ENCODE measurements around the gene NACC2.
A peak's percentile ranks its signal among the peaks of the same experiment; 100 is the strongest.

The NACC2 gene

DNA sequence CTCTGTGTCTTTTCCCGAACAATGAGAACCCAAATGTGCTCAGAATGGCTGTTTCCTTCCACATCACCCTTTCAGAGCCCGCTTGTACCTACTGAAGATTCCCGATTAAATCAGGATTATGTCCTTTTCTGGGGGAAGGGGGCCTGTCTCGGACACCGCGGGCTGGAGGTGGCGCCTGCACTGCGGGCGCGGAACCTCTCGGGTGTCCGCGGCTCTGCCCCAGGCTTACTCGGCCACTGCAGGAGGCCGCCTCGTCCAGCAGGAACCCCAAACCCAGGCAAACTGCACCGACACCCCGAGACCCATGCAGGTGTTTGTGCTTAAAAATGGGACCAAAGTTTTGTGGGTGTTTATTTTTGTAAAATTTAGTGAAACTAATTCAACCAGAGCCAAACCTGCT lies 32.2 kb upstream of the NACC2 start:
- no peak for DNase-seq

DNA sequence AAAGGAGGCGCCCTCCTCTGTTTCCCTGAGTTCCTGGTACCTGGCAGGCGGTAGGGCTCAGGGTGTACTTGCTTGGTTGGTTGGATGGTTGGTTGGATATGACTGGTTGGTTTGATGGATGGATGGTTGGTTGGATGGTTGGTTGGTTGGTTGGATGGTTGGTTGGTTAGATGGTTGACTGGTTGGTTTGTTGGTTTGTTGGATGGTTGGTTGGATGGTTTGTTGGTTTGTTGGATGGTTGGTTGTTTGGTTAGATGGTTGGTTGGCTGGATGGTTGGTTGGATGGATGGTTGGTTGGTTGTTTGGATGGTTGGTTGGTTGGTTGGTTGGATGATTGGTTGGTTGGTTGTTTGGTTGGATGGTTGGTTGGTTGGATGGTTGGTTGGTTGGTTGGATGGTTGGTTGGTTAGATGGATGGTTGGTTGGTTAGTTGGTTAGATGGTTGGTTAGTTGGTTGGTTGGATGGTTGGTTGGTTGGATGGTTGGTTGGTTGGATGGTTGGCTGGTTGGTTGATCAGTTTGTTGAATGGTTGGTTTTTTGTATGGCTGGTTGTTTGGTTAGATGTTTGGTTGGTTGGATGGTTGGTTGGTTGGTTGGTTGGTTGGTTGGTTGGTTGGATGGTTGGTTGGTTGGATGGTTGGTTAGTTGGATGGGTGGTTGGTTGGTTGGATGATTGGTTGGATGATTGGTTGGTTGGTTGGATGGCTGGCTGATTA lies 30.0 kb upstream of the NACC2 start:
- DNase-seq: no peak

DNA sequence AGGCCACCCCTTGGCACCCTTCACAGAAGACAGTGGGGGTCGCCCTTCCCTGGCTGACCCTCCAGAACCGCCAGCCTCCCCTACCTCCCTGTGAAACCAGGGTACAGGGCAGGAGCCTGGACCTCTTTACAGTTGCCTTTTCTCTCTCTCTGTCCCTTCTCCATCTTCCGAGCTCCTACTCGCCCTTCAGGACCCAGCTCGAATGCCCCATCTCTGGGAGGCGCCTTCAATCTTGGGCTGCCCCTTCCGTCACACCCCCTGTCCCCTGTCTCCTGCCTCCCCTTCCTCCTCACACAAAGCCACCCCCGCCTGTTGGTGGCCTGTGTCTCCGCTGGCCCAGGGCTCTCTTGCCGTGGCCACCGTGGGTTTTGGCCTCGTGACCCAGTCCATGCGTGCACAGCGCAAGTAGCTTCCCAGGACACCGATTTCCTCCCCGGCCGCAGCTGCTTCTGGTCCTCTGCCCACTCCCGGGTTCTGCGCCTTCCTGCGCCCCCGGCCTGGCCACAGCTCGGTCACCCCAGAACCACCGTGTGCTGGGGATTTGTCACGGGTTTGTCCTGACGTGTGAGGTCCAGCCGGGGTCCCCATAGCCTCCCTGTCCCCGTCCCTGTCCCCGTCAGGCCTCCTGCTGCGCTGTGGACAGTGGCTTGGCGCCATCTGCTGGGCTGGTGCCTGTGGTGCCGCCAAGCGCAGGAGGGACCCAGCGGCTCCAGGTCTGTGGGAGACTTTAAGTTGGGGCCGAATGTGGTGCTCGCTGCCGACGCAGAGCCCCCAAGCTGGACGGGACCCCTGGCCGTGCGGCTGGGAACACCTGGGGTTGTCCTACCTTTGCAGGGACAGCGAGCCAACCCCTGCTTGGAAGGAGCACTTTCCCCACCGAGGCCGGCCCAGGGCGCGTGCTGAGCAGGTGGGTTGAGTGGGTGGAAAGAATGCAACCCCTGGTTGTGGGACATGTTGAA lies 27.6 kb upstream of the NACC2 start:
- peak; percentile 68 for DNase-seq

DNA sequence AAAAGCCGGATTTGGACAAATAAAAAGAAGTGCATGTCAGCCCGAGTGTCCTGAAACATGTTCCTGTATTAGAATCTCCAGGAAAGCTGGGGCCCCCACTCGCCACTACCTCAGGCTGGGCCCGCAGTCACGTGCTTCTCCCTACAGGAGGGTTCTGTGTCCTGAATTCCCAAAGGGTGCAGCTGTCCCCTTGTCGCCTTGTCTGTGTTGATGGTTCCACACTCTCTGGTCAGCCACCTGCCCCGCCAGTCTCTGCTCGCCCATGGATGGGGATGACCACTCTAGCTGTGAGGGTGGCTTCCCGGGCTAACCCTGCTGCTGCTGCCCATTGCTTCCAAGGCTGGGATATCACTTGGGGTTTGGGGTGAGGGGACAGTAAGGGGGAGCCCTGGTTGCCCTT lies 26.7 kb upstream of the NACC2 start:
- no peak for DNase-seq

DNA sequence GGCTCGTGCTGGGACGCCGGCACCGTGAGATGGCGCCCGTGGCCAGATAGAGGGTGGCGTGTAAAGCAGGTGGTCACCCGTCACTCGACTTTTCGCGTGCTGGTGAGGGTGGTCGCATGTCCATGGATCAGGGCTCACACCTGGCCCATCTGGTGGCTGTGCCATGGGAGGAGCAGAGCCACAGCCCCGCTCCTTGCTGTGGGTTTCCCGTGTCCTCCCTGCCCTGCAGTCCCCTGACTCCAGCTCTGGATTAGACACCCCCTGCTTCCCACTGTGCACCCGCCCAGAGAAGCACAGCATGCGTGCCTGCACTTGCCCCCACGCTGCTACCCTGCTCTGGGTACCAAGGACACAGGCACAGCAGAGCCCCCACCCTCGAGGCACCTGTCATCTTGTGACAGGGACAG lies 25.4 kb upstream of the NACC2 start:
- DNase-seq: no peak

DNA sequence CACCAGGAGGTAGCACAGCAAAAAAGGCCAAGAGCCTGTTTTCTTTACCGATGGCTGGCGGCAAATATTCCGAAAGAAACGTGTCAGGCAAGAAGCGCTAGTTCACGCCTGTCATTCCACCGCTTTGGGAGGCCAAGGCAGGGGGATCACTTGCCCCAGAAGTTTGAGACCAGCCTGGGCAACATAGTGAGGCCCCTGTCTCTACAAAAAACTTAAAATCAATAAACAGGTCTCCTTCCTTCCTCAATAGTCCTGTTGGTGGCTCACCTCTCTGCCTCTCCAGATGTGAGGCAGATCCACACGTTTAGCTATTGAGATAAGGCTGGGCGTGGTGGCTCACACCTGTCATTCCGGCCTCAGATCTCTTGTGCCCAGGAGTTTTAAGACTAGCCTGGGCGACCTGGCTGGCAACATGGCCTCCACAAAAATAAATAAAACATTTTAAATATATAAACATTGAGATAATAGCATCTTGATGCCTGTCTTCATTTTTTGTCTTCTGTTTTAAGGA lies 24.8 kb upstream of the NACC2 start:
- no peak for DNase-seq

DNA sequence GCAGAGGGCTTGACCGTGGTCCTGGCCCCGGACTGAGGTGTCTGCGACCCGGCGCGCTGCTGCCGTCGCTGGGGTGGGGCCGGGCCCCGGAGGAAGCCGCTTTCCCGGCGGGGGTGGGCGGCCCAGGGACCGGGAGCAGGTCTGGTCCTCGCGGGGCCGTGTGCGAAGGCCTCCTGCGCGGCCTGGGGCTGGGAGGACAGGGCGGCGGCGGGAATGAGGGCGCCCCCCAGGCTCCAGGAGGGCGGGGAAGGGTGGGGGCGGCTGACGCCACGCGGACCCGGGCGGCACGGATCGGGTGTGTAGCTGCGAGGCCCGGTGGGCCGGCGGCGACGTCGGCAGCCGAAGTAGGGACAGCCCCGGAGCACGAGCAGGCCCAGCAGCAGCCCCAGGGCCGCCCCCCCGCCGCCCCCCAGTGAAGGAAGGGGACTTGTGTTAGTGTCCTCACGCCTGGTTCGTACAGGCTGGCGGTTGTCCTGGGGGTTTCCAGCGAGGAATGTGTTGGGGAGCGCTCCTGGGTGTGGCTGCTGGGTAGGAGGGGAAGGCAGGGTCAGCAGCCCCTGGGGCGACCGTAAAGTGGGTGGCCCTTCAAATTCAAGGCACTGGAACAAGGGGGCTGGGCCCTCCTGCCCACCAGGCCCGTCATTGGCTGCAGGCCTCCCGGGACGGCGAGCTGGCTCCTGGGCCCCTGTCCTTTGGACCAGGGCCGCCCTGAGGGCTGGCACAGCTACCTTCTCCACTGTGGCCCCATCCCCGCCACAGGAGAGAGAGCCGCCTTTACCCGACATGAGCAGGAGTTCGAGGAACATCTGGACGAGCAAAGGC lies 24.2 kb upstream of the NACC2 start:
- peak; percentile 43 for DNase-seq

DNA sequence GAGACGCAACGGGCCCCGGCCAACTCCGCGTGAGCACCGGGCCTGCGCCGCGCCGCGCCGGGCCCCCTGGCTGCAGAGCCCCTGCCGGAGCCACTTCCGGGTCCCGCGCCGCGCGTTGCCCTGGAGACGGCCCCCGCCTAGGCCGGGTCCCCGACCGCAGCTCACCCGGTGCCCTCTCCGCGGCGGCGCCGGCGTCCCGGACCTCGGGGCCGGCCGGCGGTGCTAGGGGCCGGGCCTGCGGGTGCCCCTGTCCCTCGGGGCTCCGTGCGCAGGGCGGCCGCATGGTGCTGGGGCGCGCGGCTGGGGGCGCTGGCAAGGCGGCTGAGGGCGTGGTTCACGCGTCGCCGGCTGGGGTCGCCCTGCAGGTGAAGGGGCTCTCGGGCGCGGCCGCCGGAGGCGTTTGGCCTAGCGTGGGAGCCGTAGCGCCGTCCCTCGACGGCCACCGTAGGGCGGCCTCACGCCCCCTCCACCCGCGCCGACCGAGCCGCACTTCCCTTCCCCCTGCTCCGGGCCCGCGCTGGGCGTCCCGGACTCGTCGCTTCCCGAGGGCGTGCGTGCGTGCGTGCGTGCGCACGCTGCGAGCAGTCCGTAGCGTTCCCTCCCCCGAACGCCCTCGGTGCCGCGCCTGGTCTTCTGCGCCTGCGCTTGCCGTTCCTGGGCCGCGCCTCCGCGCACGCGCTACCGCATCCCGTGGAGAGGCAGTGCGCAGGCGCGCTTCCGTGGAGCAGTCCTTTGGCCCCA lies 23.4 kb upstream of the NACC2 start, which contains the start of gene TMEM250:
Gene TMEM250 (minus strand): TSS at position 556 of the 741 bp plus-strand sequence. CDS start 1,975 bp downstream, outside the sequence.
- DNase-seq: peak; percentile 95

DNA sequence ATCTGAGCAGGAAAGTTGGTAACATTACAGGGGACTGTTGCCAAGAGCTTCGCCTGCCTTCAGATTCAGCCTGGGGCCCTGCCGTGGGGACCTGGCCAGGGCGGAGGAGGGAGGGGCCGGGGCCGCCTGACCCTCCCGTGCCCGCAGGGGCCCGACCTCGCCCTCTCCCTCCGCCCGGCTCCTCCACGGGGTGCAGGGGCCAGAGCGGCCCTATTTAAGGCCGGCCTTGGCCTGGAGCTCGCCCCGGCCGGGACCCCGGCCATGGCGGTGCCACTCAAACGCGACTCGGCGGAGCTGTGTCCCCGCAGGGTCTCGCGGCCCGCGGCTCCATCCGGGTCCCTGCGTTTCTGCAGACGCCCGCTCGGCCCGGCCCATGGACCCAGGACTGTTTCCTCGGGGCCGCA lies 22.8 kb upstream of the NACC2 start:
- DNase-seq: no peak

DNA sequence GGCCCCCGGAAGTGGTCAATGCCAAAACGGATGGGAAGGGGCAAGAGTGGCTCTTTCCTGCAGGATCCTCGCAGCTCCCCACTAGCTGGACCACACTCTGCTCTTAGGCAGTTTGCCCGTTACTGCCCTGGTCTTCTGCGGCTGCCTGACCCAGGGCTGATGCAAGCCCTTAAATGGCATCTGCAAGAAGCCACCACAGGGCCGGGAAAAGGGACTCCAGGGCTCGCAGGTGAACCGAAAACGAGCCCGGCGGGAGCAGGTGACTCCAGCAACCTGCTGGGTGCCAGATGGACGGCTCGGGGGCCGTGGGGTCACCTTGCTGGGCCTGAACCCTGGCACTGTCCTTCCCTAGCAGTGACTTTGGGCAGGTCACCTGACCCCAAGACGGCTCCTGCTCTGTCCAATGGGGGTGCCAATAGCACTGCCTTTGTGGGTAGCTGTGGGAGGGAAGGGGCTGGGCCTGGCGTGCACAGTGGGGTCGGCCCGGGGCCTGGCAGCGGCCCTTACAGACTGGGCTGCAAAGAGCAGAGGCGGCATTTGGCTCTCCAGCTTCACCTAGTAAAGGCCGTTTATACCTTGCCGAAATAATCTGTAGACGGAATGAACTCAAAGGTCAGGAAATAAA lies 22.3 kb upstream of the NACC2 start:
- DNase-seq: peak; percentile 11

DNA sequence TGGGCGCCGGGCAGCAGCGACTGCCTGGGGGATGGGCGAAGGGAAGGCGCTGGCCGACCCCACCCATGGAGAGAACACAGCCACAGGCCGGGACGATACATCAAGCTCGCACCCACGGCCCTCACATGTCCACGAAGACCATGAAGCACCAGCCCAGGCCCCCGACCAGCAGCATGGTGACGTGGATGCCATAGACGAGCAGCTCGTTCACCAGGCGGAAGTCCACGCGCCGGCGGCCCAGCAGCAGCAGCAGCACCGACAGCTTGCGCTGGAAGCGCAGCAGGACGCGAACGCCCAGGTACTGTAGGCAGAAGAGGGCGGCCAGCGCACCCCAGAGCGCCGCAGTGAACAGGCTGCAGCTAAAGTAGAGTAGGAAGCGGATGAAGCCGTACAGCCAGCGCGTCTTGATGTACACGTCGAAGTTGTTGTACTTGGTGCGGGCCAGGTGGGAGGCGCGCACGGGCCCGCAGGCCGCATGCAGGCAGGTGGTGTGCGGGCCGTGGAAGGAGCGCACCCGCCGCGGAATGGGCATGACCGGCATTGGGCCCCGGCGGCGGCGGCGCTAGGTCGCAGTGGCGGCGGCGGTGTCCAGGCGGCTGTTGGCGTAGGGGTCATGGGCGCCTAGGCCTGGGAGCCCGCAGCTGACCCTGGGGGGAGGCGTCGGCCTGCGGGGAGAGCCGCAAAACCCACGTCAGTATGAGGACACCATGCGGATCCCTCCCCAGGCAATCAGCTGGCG lies 21.4 kb upstream of the NACC2 start:
- no peak for DNase-seq

DNA sequence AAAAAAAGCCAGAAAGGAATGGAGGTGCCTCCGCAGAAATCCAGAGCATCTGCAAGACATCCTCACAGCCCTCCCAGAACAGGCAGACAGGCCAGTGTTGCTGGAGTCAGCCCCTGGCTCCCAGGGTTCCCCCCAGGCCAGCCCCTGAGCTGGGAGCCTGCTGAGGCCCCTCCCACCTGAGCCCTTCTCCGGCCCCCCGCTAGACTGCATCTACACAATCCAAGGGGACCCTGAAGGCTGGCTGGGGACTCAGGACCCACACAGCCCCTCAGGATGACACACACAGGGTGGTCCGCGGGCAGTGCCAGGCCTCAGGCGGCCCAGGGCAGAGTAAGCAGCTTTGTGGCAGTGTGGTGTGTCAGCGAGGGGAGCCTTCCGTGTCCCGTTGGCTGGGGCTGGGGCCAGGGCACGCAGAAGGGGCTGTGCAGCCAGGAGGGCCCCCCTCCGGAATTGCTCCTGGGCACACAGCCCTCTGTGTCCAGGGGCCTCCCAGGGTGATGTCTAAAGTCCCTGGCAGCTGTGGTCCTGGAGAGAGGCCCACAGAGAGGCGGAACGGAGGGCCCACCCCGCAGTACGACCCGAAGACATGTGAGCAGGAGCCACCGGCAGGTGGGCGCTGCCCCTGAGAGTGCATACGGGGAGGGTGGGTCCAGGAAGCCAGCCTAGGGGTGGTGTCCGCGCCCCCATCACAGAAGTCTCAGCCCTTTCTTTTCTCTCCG lies 20.7 kb upstream of the NACC2 start:
- DNase-seq: no peak

DNA sequence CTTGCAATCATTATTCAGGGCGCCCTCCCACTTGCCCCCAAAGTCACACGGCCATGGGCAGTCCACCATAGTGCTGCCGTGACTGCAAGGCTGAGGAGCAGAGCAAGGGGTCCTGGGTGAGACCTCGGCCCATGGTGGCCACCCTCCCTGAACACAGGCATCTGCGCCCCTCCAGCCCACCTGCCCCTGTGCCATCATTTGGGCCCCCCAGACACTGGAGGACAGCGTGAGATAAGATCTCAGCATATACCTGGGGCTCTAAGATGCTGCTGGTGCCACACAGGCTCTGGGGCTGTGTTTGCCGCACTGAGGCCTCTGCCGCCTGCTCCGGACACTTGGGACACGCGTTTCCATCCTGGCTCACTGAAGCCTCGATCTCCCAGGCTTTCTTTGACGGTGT lies 20.1 kb upstream of the NACC2 start:
- DNase-seq: no peak

DNA sequence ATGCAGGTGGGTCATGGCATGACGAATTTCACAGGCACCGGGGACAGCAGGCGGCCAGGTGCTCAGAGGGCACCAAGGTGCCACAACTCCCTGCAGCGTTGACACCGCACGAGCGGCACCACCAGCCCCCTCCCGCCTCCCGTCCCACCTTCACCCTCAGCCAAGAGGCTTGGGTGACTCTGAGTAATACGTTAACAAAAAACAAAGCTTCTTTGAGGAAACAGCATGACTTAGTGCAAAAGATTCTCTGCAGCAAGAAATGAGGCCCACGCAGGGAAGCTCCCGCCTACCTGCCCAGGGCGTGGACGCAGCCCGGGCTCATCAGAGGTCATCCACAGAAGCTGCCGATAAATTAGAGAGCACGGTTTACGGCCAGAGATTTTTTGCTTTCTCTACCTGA lies 19.5 kb upstream of the NACC2 start:
- DNase-seq: no peak

DNA sequence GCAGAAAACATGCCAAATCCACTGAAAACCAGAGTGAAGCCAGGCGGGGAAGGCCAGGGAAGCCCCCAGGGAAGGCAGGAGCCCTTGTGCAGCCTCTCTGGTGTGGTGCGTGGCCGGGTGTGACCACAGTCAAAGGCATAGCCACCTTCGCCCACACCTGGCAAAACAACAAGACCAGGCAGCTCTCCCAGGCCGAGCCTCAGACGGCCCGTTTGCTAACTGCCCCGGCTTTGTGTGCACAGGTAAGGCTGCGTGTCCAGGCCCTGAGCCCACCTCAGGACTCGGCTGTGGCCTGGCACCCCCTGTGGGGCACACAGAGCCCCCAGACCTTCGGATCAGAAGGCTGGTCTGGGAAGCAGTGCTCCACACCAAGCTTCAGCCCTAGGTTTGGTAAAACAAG lies 17.5 kb upstream of the NACC2 start:
- DNase-seq: no peak

DNA sequence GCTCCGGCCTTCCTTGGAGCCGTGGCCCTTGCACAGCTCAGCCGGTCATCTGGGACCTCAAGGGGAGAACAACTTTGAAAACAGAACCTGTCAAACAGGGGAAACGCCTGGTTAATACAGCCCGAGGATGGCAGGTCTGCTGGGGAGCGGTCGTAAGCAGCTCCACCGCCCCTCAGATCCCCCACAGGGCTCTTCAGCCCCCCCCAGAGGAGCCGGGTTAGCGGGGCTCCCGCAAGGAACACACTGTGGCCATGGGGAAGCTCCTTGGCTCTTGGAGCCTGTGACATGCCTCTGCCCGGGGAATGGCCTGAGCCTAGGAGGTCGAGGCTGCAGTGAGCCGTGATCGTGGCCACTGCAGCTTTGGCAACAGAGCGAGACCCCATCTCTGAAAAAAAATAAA lies 16.8 kb upstream of the NACC2 start:
- no peak for DNase-seq

DNA sequence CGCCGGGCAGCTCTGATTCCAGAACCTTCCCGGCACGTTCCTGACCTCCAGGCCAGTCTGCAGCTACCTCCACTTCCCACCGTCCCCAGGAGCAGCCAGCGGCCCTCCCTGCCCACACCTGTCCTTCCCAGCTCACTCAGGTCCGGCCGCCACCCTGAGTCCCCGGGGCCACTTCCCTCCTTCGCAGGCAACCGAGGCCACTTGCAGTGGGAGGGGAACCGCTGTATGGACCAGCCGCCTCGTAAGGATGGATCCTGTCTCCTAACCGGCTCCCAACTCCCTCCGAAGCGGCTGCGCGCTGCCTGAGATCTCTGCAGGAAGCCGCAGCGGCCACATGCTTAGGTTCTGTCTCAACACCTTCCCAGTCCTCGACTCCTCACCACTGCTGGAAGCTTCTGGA lies 16.1 kb upstream of the NACC2 start:
- no peak for DNase-seq

DNA sequence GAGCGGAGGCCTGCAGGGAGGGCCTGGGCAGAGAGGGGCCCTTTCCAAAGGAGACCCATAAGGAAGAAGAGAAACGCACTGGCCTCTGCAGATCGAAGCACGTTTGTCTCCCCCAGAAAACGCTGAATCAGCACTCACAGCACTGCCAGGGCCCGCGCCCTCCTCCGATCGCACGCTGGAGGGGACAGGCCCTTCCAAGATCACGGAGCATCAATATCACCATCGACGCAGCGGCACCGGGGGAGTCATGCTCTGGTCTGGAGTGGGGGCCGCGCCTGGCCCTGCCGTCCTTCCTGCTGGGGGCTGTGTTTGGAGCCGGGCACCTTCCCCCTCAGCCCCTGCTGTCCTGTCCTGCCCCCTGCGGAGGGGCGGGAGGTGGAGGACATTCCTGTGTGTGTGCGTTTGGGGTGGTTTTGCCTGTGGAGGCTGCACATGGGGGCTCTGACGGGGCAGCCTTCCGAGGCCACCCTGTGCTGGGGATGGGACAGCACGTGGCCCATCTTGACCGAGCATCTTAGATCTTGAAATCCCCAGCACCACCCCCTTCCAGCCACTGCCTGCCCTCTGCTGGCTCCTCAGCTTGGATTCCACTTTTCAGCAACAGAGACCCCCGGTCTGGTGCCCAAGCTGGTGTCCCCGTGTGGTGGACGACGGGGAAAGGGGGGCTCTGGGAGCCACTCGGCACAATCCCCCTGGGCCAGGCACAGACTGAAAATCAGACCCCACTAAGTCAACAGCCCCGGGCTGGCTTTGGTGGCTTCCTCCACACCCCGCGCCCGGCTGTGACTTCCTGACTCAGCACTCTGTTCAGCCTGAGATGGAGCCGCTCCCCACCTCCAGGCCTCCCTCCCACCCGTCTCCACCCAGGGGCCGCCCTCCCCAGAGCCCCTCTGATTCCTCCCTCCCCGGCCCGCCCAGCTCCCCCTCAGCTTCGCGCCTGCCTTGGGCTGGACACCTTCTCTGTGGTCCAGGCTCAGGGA lies 15.3 kb upstream of the NACC2 start:
- peak; percentile 45 for DNase-seq

Data from stimulated activated naive CD4-positive, alpha-beta T cell treated with Interleukin-2 at 50 U/mL for 16 hours (primary cell).